Muscle of back (tissue), 11 donors: Measurements from ENCODE around the gene ARID3C. TPM values are rescaled to one million over a fixed set of nuclear protein-coding genes. Genes with fewer than 3 reads are reported as not detected.

ENCODE experiments used
- DNase-seq, 3 donors: peaks; one replicate each; pipeline versions ENCODE4 v3.0.0 to v3.0.0-alpha.2; 2013
- polyA plus RNA-seq, 10 donors: library from polyadenylated mRNA; unstranded; fragments of 120-200 nt; gene quantifications; one replicate each; pipeline ENCODE4 v1.2.1, GENCODE V29; 2013; ENCODE audit not compliant: insufficient read length in 10 of 10

Gene ARID3C
- polyA plus RNA-seq, 10 donors, result 0.11 to 0.24 (median 0.18) TPM; not detected in 5

GRCh38 chr9:34577400-34578240 is 51.2 kb downstream of the ARID3C start:
- DNase-seq, result peak in 2 of 3 donors; percentile 87 to 96

GRCh38 chr9:34576597-34577399 is 52.1 kb downstream of the ARID3C start:
- peak in 2 of 3 donors; percentile 53 to 81 for DNase-seq

GRCh38 chr9:34575862-34576596 is 52.8 kb downstream of the ARID3C start:
- DNase-seq, result peak in 1 of 3 donors; percentile 51

GRCh38 chr9:34575241-34575640 is 53.6 kb downstream of the ARID3C start:
- no peak for DNase-seq

- peak in 2 of 3 donors; percentile 62 to 89 for DNase-seq
These were observed 54.3 kb downstream of the ARID3C start for GRCh38 chr9:34574571-34574970.

GRCh38 chr9:34573599-34574325 is 55.1 kb downstream of the ARID3C start:
- peak in 2 of 3 donors; percentile 55 to 81 for DNase-seq

GRCh38 chr9:34572628-34573027 is 56.2 kb downstream of the ARID3C start:
- DNase-seq, result no peak

GRCh38 chr9:34572092-34572491 is 56.8 kb downstream of the ARID3C start:
- DNase-seq, result no peak

GRCh38 chr9:34571481-34571810 is 57.4 kb downstream of the ARID3C start:
- peak in 1 of 3 donors; percentile 67 for DNase-seq

Other genes starting within 250 kb of the ARID3C start
- gene FAM219A, start 170.5 kb downstream of the ARID3C start, polyA plus RNA-seq, result 10 to 100 TPM in 8 of 10 donors, 1 to 10 TPM in 2; 9.8 to 15.0 (median 11.8) TPM
- under 1 TPM in 2 of 10 donors, not detected in 8; 0.23 to 0.30 TPM for gene DNAI1, start 170.3 kb downstream of the ARID3C start, polyA plus RNA-seq
- gene ENHO, start 106.1 kb downstream of the ARID3C start, polyA plus RNA-seq, result 1 to 10 TPM; 2.5 to 5.2 (median 3.4) TPM
- 10 to 100 TPM; 24.5 to 98.6 (median 54.8) TPM for gene CNTFR, start 39.3 kb downstream of the ARID3C start, polyA plus RNA-seq
- 10 to 100 TPM; 15.3 to 22.3 (median 18.5) TPM for gene RPP25L, start 17.0 kb downstream of the ARID3C start, polyA plus RNA-seq
- gene DCTN3, start 8.6 kb downstream of the ARID3C start, polyA plus RNA-seq, result 10 to 100 TPM; 53.7 to 75.6 (median 66.5) TPM
- gene SIGMAR1, start 8.7 kb upstream of the ARID3C start, polyA plus RNA-seq, result 10 to 100 TPM; 35.5 to 60.7 (median 47.0) TPM
- 10 to 100 TPM; 28.2 to 48.1 (median 33.9) TPM for gene GALT, start 17.6 kb upstream of the ARID3C start, polyA plus RNA-seq
- 100 to 1,000 TPM in 8 of 10 donors, 10 to 100 TPM in 2; 92.2 to 164 (median 110) TPM for gene IL11RA, start 23.1 kb upstream of the ARID3C start, polyA plus RNA-seq
- gene CCL27, start 33.6 kb upstream of the ARID3C start, polyA plus RNA-seq, result under 1 TPM in 9 of 10 donors, not detected in 1; 0.47 to 0.95 (median 0.78) TPM
- 10 to 100 TPM in 1 of 10 donors, 1 to 10 TPM in 3, not detected in 6; 1.5 to 12.3 (median 6.0) TPM for gene CCL19, start 62.2 kb upstream of the ARID3C start, polyA plus RNA-seq
- gene CCL21, start 81.1 kb upstream of the ARID3C start, polyA plus RNA-seq, result 10 to 100 TPM in 9 of 10 donors, 1 to 10 TPM in 1; 4.1 to 58.5 (median 26.1) TPM